ENCODE measurements around the gene TBC1D1. TPM values are rescaled to one million over a fixed set of nuclear protein-coding genes. Genes with fewer than 3 reads are reported as not detected.

The TBC1D1 gene
- total and polyA plus RNA-seq, 8 donors = 16.2 to 41.0 (median 24.6) TPM

- Histone ChIP-seq H3K4me1 (peaks cover 24 to 27% (median 26%) of the 10 kb centered on the region in 3 donors), H3K9me3 (no peaks in the 10 kb centered on the region), H3K27me3 (no peaks in the 10 kb centered on the region), H3K27ac (no peak overlapping the region), H3K36me3 (no peaks in the 10 kb centered on the region), H3K4me3 (no peak overlapping the region)
- intact Hi-C loops (cut with DNase I) = loop anchor here in 1 of 3 donors (10.0 kb wide), 1 partner anchor 101 kb away; no protein-coding TSS in a partner anchor
- FAIRE-seq = no peak
- 63 to 79% methylated on average over 6 of the region's 6 CpGs for WGBS, 2 donors
- no peak for DNase-seq
- no peak for TF ChIP-seq CTCF (IDR thresholded peaks at IDR 0.05)
- peak in 1 of 4 donors; percentile 17 for ATAC-seq
These were observed 275.2 kb downstream of the TBC1D1 start for GRCh38 chr4:38166082-38166481.

- H3K36me3 ChIP-seq = no peaks in the 10 kb centered on the region
- 89 to 94% methylated on average over 3 of the region's 3 CpGs for WGBS, 2 donors
- no peaks in the 10 kb centered on the region for H3K27me3 ChIP-seq
- no peak overlapping the region for H3K27ac ChIP-seq
- TF ChIP-seq CTCF (IDR thresholded peaks at IDR 0.05) = no peak
- H3K4me1 ChIP-seq = peaks cover 17 to 20% (median 19%) of the 10 kb centered on the region in 3 donors
- no peak for DNase-seq
- intact Hi-C loops (cut with DNase I) = loop anchor here in 1 of 3 donors (10.0 kb wide), 1 partner anchor 102 kb away; no protein-coding TSS in a partner anchor
- no peak overlapping the region for H3K4me3 ChIP-seq
- FAIRE-seq = no peak
- no peak for ATAC-seq
- H3K9me3 ChIP-seq = no peaks in the 10 kb centered on the region
These were observed 275.9 kb downstream of the TBC1D1 start for GRCh38 chr4:38166768-38167167.

- no peak for ATAC-seq
- Histone ChIP-seq H3K36me3 (no peaks in the 10 kb centered on the region), H3K27ac (no peak overlapping the region), H3K4me1 (peaks cover 5 to 10% (median 8%) of the 10 kb centered on the region in 3 donors), H3K27me3 (no peaks in the 10 kb centered on the region), H3K4me3 (no peak overlapping the region), H3K9me3 (no peaks in the 10 kb centered on the region)
- FAIRE-seq = no peak
- intact Hi-C loops (cut with DNase I) = loop anchor here in 1 of 3 donors (10.0 kb wide), 1 partner anchor 103 kb away; no protein-coding TSS in a partner anchor
- 80 to 81% methylated on average over 4 of the region's 4 CpGs for WGBS, 2 donors
- no peak for TF ChIP-seq CTCF (IDR thresholded peaks at IDR 0.05)
- DNase-seq = no peak
These were observed 277.1 kb downstream of the TBC1D1 start for GRCh38 chr4:38167973-38168372.

GRCh38 chr4:38169524-38169923, 278.6 kb downstream of the TBC1D1 start:
- H3K4me3 ChIP-seq = no peak overlapping the region
- FAIRE-seq (no peak), DNase-seq (no peak), ATAC-seq (peak; percentile 22 to 51 (median 38))
- intact Hi-C loops (cut with DNase I) = loop anchor here in 1 of 3 donors (10.0 kb wide), 1 partner anchor 105 kb away; no protein-coding TSS in a partner anchor
- H3K4me1 ChIP-seq = no peaks in the 10 kb centered on the region
- WGBS, 2 donors = 37 to 40% methylated on average over 5 of the region's 5 CpGs
- no peak overlapping the region for H3K27ac ChIP-seq
- no peak for TF ChIP-seq CTCF (IDR thresholded peaks at IDR 0.05)
- H3K36me3 ChIP-seq = no peaks in the 10 kb centered on the region
- no peaks in the 10 kb centered on the region for H3K27me3 ChIP-seq
- H3K9me3 ChIP-seq = no peaks in the 10 kb centered on the region

All from pancreas (tissue), 10 donors.